Spleen (tissue), 11 donors: Measurements from ENCODE around the gene CCDC34. TPM values are rescaled to one million over a fixed set of nuclear protein-coding genes. Genes with fewer than 3 reads are reported as not detected.

ENCODE experiments used
- DNase-seq: peaks from one replicate; pipeline ENCODE4 v3.0.0-alpha.2; 2020
- H3K27ac ChIP-seq, 8 donors: fragments of 200-600 bp; sonication (generic) in 7 of 8; 1 replicate in 4 of 8; 2 replicates in 4 of 8; pipeline versions ENCODE4 v1.5.0 to v1.8.0; 2016 to 2021; ENCODE audit warnings: inconsistent platforms in 4 of 8, mild to moderate bottlenecking in 4 of 8, moderate library complexity in 1 of 8
- H3K27me3 ChIP-seq, 7 donors: fragments of 200-600 bp; sonication (generic) in 6 of 7; replicated peaks in 1 of 7; 1 replicate in 4 of 7; 2 replicates in 3 of 7; pipeline versions ENCODE4 v1.5.0 to v1.8.0; 2016 to 2021; ENCODE audit warnings: inconsistent platforms in 3 of 7, mild to moderate bottlenecking in 1 of 7
- H3K36me3 ChIP-seq, 6 donors: fragments of 200-600 bp; sonication (generic) in 5 of 6; 1 replicate in 4 of 6; 2 replicates in 2 of 6; pipeline versions ENCODE4 v1.5.0 to v1.8.0; 2016 to 2021; ENCODE audit warnings: inconsistent platforms in 2 of 6
- H3K4me1 ChIP-seq, 6 donors: fragments of 200-600 bp; sonication (generic) in 5 of 6; 1 replicate in 3 of 6; 2 replicates in 3 of 6; pipeline versions ENCODE4 v1.5.0 to v1.8.0; 2016 to 2021; ENCODE audit warnings: inconsistent platforms in 3 of 6
- H3K4me3 ChIP-seq, 8 donors: fragments of 200-600 bp; sonication (generic) in 7 of 8; 1 replicate in 4 of 8; 2 replicates in 4 of 8; pipeline versions ENCODE4 v1.5.0 to v1.8.0; 2016 to 2021; ENCODE audit warnings: inconsistent platforms in 4 of 8, mild to moderate bottlenecking in 4 of 8, moderate library complexity in 2 of 8
- H3K9me3 ChIP-seq, 8 donors: fragments of 200-600 bp; sonication (generic) in 7 of 8; 1 replicate in 4 of 8; 2 replicates in 4 of 8; pipeline versions ENCODE4 v1.5.0 to v1.8.0; 2016 to 2021; ENCODE audit warnings: inconsistent platforms in 4 of 8
- CTCF ChIP-seq, 11 experiments: fragments of 200-600 bp in 7 of 11; fragments of 450-650 bp in 4 of 11; sonication (generic) in 4 of 11; IDR thresholded peaks in 8 of 11; conservative IDR thresholded peaks in 3 of 11; 1 replicate in 7 of 11; 2 replicates in 4 of 11; pipeline versions ENCODE4 v1.4.0 to v1.8.0; 2016 to 2021; ENCODE audit warnings: antibody characterized with exemption in 11 of 11, inconsistent platforms in 4 of 11, mild to moderate bottlenecking in 1 of 11
- POLR2A ChIP-seq, 3 donors: fragments of 450-650 bp; IDR thresholded peaks; one replicate each; pipeline ENCODE4 v1.5.1; 2017; ENCODE audit warnings: antibody characterized with exemption in 3 of 3, mild to moderate bottlenecking in 1 of 3
- POLR2AphosphoS5 ChIP-seq, 3 donors: sonication (generic); formaldehyde crosslinking; IDR thresholded peaks; one replicate each; pipeline ENCODE4 v1.5.1; 2017; ENCODE audit warnings: antibody characterized with exemption in 3 of 3
- WGBS, 5 donors: extraction: QIAGEN DNeasy Blood & Tissue Kit in 3 of 5; methylation state at CpG; one replicate each; pipeline versions ENCODE4 v1.1.5 to v1.1.7; 2013 to 2018; 5-methylcytosine and 5-hydroxymethylcytosine counted together
- intact Hi-C: fragments of 100-400 bp; cut with DNase I; formaldehyde crosslinking; loops from one replicate; pipeline ENCODE4 v1.15.0; 2023; ENCODE audit warnings: low total_unique reads
- polyA plus RNA-seq, 3 donors: library from polyadenylated mRNA; stranded (reverse); fragments of 200-250 nt; gene quantifications; one replicate each; pipeline ENCODE4 v1.2.1, GENCODE V29; 2013
- total RNA-seq, 7 donors: library from RNA; depleted of rRNA in 3 of 7; stranded (reverse); fragments of >200 nt in 3 of 7; fragmentation: NEBNext Ultra II Directional in 4 of 7; extraction: Animal tissue kit (Norgen Biotek cat#: 25700) in 4 of 7; gene quantifications; one replicate each; pipeline versions ENCODE4 v1.1.0 to v1.2.1, GENCODE V29; 2016 to 2021
- donor health status: healthy with polysubstance abuse.
- donor health status: DM: no; HTN: no; CAD: no; lungs with moderate emphysema.
- donor health status: DM: no; HTN: no; CAD: no.
- donor health status: Bipolar disorder and iron deficiency.
- donor health status: healthy.
- donor health status: DM: no; HTN: no; CAD: no.
- donor health status: DM: yes; HTN: yes; CAD: no.

Gene CCDC34
- total and polyA plus RNA-seq, 10 donors, result 2.2 to 6.1 (median 3.5) TPM

GRCh38 chr11:27397624-27398399 is 34.8 kb upstream of the CCDC34 start:
- intact Hi-C loops, result no loop called here
- Histone ChIP-seq H3K36me3 (no peaks in the 10 kb centered on the region), H3K27me3 (no peaks in the 10 kb centered on the region), H3K27ac (no peak overlapping the region), H3K4me3 (no peak overlapping the region), H3K4me1 (peaks cover 0 to 17% (median 3%) of the 10 kb centered on the region in 6 donors), H3K9me3 (no peaks in the 10 kb centered on the region)
- DNase-seq, result no peak
- TF ChIP-seq CTCF (IDR thresholded peaks at IDR 0.05 in 8 of 11, conservative IDR thresholded peaks at IDR 0.05 in 3 of 11) (no peak), POLR2A (IDR thresholded peaks at IDR 0.05) (no peak), POLR2AphosphoS5 (IDR thresholded peaks at IDR 0.05) (no peak)
- 70 to 84% (median 78%) methylated on average over 9 of the region's 9 CpGs for WGBS, 5 donors

- no peaks in the 10 kb centered on the region for H3K9me3 ChIP-seq
- no peaks in the 10 kb centered on the region for H3K36me3 ChIP-seq
- no peak for DNase-seq
- no peak overlapping the region for H3K4me3 ChIP-seq
- no peak overlapping the region for H3K27ac ChIP-seq
- TF ChIP-seq CTCF (IDR thresholded peaks at IDR 0.05 in 8 of 11, conservative IDR thresholded peaks at IDR 0.05 in 3 of 11) (no peak), POLR2AphosphoS5 (IDR thresholded peaks at IDR 0.05) (no peak), POLR2A (IDR thresholded peaks at IDR 0.05) (no peak)
- WGBS, 5 donors, result 74 to 88% (median 87%) methylated on average over 3 of the region's 3 CpGs
- intact Hi-C loops, result no loop called here
- peaks cover 0 to 24% (median 3%) of the 10 kb centered on the region in 6 donors for H3K4me1 ChIP-seq
- H3K27me3 ChIP-seq, result no peaks in the 10 kb centered on the region
Measured at GRCh38 chr11:27396259-27396839, 33.3 kb upstream of the CCDC34 start.

- TF ChIP-seq CTCF (IDR thresholded peaks at IDR 0.05 in 8 of 11, conservative IDR thresholded peaks at IDR 0.05 in 3 of 11), result no peak
- no peak for TF ChIP-seq POLR2A (IDR thresholded peaks at IDR 0.05)
- TF ChIP-seq POLR2AphosphoS5 (IDR thresholded peaks at IDR 0.05), result no peak
- H3K27ac ChIP-seq, result no peak overlapping the region
- no peaks in the 10 kb centered on the region for H3K27me3 ChIP-seq
- 82 to 87% (median 85%) methylated on average over 7 of the region's 7 CpGs for WGBS, 5 donors
- H3K9me3 ChIP-seq, result no peaks in the 10 kb centered on the region
- no peaks in the 10 kb centered on the region for H3K36me3 ChIP-seq
- no peak for DNase-seq
- H3K4me1 ChIP-seq, result peaks cover 0 to 24% (median 3%) of the 10 kb centered on the region in 6 donors
- H3K4me3 ChIP-seq, result no peak overlapping the region
- intact Hi-C loops, result no loop called here
Measured at GRCh38 chr11:27395556-27396258, 32.7 kb upstream of the CCDC34 start.

- H3K4me3 ChIP-seq, result no peak overlapping the region
- intact Hi-C loops, result no loop called here
- no peaks in the 10 kb centered on the region for H3K9me3 ChIP-seq
- H3K4me1 ChIP-seq, result peaks cover 0 to 24% (median 3%) of the 10 kb centered on the region in 6 donors
- no peaks in the 10 kb centered on the region for H3K27me3 ChIP-seq
- no peak for DNase-seq
- no peak overlapping the region for H3K27ac ChIP-seq
- no peak for TF ChIP-seq CTCF (IDR thresholded peaks at IDR 0.05 in 8 of 11, conservative IDR thresholded peaks at IDR 0.05 in 3 of 11)
- TF ChIP-seq POLR2AphosphoS5 (IDR thresholded peaks at IDR 0.05), result no peak
- no peak for TF ChIP-seq POLR2A (IDR thresholded peaks at IDR 0.05)
- WGBS, 5 donors, result 72 to 82% (median 79%) methylated on average over 4 of the region's 4 CpGs
- H3K36me3 ChIP-seq, result no peaks in the 10 kb centered on the region
Measured at GRCh38 chr11:27394781-27395228, 31.8 kb upstream of the CCDC34 start.
